ENCODE measurements around the gene RSU1.

The RSU1 gene

DNA sequence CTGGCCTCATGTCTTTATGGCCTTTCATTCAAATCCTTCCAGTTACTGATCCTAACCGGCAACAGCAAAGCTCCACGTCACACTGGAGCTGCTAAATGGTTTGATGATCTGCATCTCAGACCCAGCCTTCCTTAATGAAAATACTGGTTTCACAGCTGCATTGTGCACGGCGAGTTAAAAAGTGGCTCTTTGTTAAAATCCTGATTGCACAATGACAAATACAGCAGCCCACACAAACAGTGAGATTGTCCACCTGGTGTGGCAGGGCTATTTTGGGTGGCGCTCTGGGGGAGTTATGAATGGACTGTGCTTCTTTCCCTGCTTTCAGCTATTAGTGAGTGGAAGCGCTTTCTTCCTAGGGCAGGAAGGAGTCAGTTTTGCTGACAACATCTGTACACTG is 232.1 kb downstream of the RSU1 start:
- DNase-seq = no peak

DNA sequence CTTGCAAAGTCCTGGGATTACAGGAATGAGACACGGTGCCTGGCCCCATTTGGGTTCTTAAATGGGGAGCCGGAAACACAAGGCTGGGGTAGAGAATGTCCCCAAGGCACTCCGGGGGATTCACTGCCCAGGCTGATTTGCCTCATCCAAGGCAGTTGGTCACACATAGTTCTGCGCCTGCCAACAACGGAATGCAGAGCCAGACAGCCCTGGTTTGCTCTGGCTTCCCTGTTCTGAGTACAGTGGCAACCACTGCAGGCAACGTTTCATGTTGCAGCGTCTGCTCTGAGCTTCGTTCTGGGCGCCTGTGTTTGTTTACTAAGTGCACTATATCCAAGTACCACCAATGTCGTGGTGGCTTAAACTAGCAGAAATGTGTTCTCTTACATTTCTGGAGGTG is 233.8 kb downstream of the RSU1 start:
- DNase-seq = no peak

DNA sequence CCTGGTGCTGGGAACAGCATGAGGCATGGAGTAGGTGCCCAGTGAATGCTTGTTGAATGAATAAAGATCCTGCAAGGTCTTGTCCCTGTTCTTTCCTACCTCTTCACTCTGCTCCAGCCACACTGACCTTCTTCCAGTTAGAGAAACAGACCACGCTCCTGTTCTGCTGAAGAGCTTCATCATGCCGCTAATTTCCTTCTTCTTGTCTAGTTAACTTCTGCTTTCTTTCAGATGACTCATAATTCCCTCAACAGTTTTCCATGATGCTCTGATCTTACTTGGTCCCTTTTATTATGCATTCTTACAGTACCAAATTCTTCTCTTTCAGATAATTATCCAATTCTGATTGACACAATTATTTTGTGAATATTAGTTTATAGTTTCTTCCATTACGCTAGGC is 236.0 kb downstream of the RSU1 start:
- no peak for DNase-seq

DNA sequence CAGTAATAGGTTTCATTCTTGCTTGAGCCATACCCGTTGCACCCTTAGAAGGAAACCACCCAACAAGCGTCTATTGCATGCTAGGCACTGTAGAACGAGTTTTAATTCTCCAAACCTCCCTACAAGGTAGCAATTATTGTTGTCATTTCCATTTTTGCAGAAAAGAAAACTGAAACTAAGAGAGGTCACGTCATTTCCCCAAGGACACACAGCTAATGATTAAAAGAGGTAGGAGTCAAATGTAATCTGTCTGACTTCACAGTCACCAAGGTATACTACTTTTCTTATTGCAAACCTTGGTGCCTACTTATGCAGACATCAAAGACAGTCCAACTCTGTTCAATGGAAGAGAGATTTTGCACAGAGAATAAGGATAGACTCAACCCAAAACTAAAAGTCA is 246.5 kb downstream of the RSU1 start:
- DNase-seq = no peak

DNA sequence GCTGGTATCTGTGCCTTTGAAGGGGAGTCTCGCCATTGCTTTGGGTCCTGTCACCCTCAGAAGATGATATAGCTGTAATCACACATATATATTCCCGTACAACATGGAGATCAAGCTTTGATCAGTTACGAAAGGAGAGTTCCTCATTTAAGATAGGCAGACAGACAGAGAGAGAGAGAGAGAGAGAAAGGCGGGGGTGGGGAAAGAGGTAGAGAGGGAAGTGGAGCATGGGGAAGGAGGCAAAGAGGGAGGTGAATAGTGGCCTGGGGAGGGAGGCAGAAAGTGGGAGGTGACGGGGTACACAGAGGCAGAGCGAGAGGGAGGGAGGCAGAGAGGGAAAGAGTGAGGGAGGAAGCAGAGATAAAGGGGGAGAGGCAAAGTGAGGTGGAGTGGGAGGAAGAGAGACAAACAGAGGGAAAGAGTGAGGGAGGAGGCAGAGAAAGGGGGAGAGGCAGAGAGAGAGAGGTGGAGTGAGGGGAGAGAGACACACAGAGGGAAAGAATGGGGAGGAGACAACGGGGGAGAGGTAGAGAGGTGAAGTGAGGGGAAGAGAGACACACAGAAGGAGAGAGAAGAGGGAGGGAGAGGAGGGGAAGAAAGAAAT is 250.9 kb downstream of the RSU1 start:
- no peak for DNase-seq

DNA sequence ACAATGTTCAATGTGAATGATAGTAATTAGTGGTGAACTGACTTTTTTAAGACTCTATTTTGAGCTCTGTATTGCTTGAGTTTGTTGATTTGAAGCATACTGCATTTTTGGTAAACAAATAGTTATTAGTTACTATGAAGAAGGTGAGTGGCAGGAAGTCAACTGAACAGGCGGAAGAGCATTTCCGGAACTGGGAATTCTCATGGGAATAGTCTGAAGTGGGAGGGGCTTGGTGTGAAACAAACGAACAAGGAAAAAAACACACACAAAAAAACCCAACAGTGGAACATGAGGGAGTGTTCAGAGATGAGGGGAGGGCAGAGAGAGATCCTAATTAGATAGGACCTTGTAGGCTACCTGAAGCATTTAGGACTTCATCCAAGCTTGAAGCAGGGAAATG is 251.6 kb downstream of the RSU1 start:
- DNase-seq = no peak

DNA sequence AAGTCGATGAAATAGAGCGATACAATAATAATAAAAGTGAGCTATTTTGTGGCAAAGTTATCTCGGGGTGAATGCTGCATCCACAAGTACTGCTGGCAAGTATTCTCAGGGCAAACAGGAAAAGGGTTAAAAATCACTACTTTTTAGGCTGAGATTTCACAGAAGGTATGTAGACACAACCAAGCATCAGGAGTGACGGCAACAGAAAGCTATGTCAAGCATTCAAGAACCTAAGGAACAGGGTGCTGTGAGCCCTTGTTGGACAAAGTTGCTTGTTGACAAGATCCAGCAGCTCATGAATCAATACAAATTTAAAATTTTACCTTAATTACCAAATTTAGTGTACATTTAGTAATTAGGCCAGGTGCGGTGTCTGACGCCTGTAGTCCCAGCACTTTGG is 254.3 kb downstream of the RSU1 start:
- DNase-seq = no peak

DNA sequence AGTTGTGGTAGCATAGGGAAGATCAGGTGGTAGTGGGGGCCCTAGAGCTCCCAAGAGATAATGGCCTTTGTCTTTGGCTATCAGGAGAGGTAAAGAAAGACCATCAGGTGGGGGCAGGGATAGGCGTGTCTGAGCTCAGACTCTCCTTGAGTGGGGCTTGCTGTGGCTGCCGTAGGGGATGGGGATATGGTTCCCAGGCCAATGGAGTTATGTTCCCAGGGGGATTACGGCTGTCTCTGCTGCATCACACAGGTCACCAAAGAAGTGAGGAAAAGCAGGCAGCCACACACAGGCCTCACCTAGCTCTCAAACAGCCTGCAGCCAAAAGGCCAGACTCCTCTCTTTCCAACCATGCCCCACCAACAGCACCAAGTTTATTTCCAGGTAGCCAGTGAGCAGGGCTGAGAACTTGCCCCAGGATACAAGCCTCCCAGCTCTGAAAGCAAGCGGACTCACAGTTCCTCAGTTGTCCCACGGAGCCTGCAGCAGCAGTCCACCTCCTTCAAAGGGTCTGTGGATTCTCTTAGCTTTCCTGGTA is 257.9 kb downstream of the RSU1 start:
- no peak for DNase-seq

DNA sequence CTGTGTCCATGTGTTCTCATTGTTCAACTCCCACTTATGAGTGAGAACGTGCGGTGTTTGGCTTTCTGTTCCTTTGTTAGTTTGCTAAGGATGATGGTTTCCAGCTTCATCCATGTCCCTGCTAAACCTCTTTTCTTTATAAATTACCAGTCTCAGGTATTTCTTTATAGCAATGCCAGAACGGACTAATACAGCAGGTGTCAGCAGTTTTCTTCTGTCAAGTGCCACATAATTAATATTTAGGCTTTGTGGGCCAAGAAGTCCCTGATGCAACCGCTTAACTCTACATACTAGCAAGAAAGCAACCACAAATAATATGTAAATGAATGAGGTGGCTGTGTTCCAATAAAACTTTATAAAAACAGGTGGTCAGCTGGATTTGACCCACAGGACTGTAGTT is 269.3 kb downstream of the RSU1 start:
- no peak for DNase-seq

DNA sequence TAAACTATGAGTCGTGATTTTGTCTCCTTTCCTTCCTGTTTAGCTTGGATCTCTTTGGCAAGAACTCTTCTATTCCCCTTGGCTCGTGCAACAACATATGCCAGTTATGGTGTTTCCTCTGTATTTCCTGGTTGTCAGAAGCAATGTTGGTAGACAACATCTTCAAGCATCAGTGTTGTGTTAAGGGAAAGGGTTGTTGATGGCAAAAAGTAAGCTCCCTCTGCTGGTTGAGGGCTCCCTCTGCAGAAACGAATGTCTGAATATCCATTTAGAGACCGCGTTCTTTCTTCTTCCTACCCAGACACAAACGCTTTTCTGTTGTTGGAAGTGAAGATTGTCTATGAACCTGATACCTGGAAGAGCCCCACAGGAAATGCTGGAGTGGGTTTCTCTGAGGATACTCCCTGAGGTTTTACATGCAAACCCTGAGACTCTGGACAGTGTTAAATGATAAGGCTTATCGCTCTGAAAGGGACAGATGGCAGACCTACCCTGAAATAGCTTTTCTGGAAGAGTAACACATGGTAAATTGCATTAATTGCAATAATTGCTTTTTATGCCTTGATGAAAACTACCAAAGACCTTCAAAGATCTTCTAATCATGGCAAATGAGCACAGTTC is 272.0 kb downstream of the RSU1 start:
- no peak for DNase-seq

DNA sequence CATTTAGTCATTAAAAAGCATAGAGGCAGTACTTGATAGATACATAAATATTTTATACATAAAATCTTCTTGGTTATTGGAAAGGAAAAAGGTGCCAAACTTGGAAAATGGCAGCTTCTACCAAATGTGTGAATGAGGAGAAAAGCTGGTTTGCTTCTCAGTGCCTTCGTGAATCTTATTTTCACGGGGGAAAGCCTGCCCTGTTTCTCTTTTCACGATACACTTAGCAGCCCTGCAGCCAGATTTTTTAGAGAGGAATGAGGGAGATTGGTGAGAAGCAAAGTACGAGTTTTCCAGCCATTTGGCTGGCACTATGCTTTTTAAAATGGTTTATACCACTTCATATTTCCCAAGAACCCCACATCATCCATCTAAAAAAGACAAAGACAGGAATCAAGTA is 272.6 kb downstream of the RSU1 start:
- no peak for DNase-seq

DNA sequence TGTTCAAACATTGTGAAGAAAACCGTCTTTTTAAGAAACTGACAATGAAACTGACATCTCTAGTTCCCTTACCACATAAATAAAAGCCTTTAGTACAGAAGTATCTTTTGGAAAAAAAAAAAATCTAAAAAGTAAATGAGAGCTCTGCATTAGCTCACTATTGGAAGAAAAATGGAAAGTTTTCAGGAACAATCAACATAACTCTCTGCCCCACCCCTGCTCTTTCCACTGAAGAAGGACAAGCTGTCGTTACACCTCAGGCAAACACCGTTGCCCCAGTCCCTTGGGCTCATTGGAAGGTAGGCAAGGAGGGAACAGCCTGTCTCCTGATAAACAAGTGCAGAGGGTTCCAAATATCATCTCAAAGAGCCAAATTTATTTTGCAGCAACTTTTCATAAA is 273.1 kb downstream of the RSU1 start:
- DNase-seq = no peak

Measured in CD4-positive, alpha-beta T cell treated with Interleukin-15 for 1 hour (primary cell).